Caco-2 (cell line): ENCODE data around the gene DNAH2. TPM values are rescaled to one million over a fixed set of nuclear protein-coding genes. Genes with fewer than 3 reads are reported as not detected.
A peak's percentile ranks its signal among the peaks of the same experiment; 100 is the strongest.

Experiments used
- BruUV-seq: library from RNA; stranded (reverse); fragments of 400-500 nt; replicated peaks from 2 replicates; lab custom pipeline; 2021; lab: Mats Ljungman, UMichigan
- CTCF ChIA-PET: fragments of 300-600 bp; sonication (Branson Sonifier 250); formaldehyde crosslinking; loops from one replicate; lab custom pipeline; 2022; ENCODE audit warnings: antibody characterized with exemption; lab: Charles Lee
- POLR2A ChIA-PET: fragments of 300-600 bp; sonication (Branson Sonifier 250); formaldehyde crosslinking; loops from one replicate; lab custom pipeline; 2022; ENCODE audit warnings: antibody characterized with exemption; lab: Charles Lee
- DNase-seq, 2 experiments: peaks; one replicate each; pipeline versions ENCODE4 v3.0.0 to v3.0.0-alpha.2; 2020 to 2022
- H3K27me3 ChIP-seq: replicated peaks from 2 replicates; pipeline ENCODE4 v1.6.0; 2011; ENCODE audit warnings: low read length; ENCODE audit not compliant: control insufficient read depth, insufficient read depth
- H3K36me3 ChIP-seq: 2 replicates; pipeline ENCODE4 v1.5.1; 2011; ENCODE audit warnings: low read length; ENCODE audit not compliant: control insufficient read depth, insufficient read depth
- H3K4me1 ChIP-seq: fragments of 250-450 bp; sonication (Bioruptor Pico); 2 replicates; pipeline ENCODE4 v1.5.1; 2020; ENCODE audit warnings: mild to moderate bottlenecking
- H3K4me3 ChIP-seq: 2 replicates; pipeline ENCODE4 v1.5.1; 2011; ENCODE audit warnings: low read depth, mild to moderate bottlenecking, control low read depth, low read length
- H3K9me3 ChIP-seq: fragments of 250-450 bp; sonication (Bioruptor Pico); 2 replicates; pipeline ENCODE4 v1.5.1; 2020; ENCODE audit warnings: mild to moderate bottlenecking, moderate library complexity
- H3K27ac Mint-ChIP-seq: one replicate; pipeline ENCODE4 v1.8.0; 2022; ENCODE audit warnings: mixed read lengths; ENCODE audit not compliant: unreplicated experiment
- H3K27me3 Mint-ChIP-seq: one replicate; pipeline ENCODE4 v1.8.0; 2022; ENCODE audit warnings: mixed read lengths; ENCODE audit not compliant: insufficient read depth, unreplicated experiment
- H3K36me3 Mint-ChIP-seq: one replicate; pipeline ENCODE4 v1.8.0; 2022; ENCODE audit warnings: mild to moderate bottlenecking, mixed read lengths; ENCODE audit not compliant: insufficient read depth, unreplicated experiment
- H3K4me1 Mint-ChIP-seq: one replicate; pipeline ENCODE4 v1.8.0; 2022; ENCODE audit warnings: low read depth, mixed read lengths; ENCODE audit not compliant: unreplicated experiment
- H3K4me3 Mint-ChIP-seq: one replicate; pipeline ENCODE4 v1.8.0; 2022; ENCODE audit warnings: mild to moderate bottlenecking, moderate library complexity, mixed read lengths; ENCODE audit not compliant: unreplicated experiment
- H3K9me3 Mint-ChIP-seq: one replicate; pipeline ENCODE4 v1.8.0; 2022; ENCODE audit warnings: mixed read lengths; ENCODE audit not compliant: unreplicated experiment
- intact Hi-C: fragments of 100-400 bp; cut with micrococcal nuclease; formaldehyde crosslinking; loops from one replicate; pipeline ENCODE4 v1.10.0; 2022; ENCODE audit not compliant: unreplicated experiment
- total RNA-seq: library from RNA; stranded (reverse); gene quantifications from 2 replicates; pipeline ENCODE4 v1.2.3, GENCODE V29; 2022
- TF ChIP-seq, protein P1 (sequence below), 2 experiments: fragments of 200-600 bp in 1 of 2; IDR thresholded peaks; 1 replicate in 1 of 2; 2 replicates in 1 of 2; pipeline versions ENCODE4 v1.5.1 to v1.8.0; 2011 to 2022; ENCODE audit warnings: antibody characterized with exemption in 1 of 2, control low read depth in 1 of 2, inconsistent platforms in 1 of 2, low read depth in 1 of 2, low read length in 1 of 2, mild to moderate bottlenecking in 1 of 2, moderate library complexity in 1 of 2; ENCODE audit not compliant: insufficient read depth in 1 of 2, severe bottlenecking in 1 of 2, unreplicated experiment in 1 of 2

The DNAH2 gene
- total RNA-seq, 1 experiment from 2014 or later, result 1.9 TPM

DNA sequence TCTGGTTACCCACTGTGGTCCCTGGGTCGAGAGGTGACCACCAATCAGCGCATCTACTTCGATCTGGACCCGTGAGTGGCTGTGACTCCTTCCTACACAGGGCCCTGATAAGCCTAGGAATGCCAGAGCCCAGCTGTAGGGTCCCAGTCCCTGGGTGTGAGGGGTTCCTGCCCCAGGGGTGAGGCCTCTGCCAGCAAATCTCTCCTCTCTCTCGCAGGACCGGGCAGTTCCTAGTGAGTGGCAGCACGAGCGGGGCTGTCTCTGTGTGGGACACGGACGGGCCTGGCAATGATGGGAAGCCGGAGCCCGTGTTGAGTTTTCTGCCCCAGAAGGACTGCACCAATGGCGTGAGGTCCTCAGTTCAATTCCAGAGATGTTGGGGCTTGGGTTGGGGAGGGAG lies 14.8 kb upstream of the DNAH2 start:
- Histone ChIP-seq H3K4me3 (no peak overlapping the region), H3K4me1 (no peaks in the 10 kb centered on the region), H3K9me3 (no peaks in the 10 kb centered on the region), H3K36me3 (no peaks in the 10 kb centered on the region), H3K27me3 (no peaks in the 10 kb centered on the region)
- Mint-ChIP-seq H3K27me3 (no peaks in the 10 kb centered on the region), H3K27ac (no peak overlapping the region), H3K36me3 (no peaks in the 10 kb centered on the region), H3K4me3 (no peak overlapping the region), H3K9me3 (no peaks in the 10 kb centered on the region), H3K4me1 (no peaks in the 10 kb centered on the region)
- BruUV-seq, result no TSS peak
- ChIA-PET CTCF (interaction anchor here (1.3 to 1.7 kb wide), 2 partner anchors 14 to 15 kb away, joined by 4 to 12 read pairs; partner anchors contain the start of genes TP53 and WRAP53), POLR2A (interaction anchor here (0.6 kb wide), 2 partner anchors 67 to 119 kb away, joined by 8 to 9 read pairs; partner anchors contain the start of gene MPDU1)
- intact Hi-C loops, result no loop called here
- TF ChIP-seq, protein P1, sequence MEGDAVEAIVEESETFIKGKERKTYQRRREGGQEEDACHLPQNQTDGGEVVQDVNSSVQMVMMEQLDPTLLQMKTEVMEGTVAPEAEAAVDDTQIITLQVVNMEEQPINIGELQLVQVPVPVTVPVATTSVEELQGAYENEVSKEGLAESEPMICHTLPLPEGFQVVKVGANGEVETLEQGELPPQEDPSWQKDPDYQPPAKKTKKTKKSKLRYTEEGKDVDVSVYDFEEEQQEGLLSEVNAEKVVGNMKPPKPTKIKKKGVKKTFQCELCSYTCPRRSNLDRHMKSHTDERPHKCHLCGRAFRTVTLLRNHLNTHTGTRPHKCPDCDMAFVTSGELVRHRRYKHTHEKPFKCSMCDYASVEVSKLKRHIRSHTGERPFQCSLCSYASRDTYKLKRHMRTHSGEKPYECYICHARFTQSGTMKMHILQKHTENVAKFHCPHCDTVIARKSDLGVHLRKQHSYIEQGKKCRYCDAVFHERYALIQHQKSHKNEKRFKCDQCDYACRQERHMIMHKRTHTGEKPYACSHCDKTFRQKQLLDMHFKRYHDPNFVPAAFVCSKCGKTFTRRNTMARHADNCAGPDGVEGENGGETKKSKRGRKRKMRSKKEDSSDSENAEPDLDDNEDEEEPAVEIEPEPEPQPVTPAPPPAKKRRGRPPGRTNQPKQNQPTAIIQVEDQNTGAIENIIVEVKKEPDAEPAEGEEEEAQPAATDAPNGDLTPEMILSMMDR (IDR thresholded peaks at IDR 0.05; ENCODE audit: insufficient read depth in 1 of 2, low read depth in 1 of 2, low read length in 1 of 2, severe bottlenecking in 1 of 2, unreplicated experiment in 1 of 2), result no peak
- no peak for DNase-seq

DNA sequence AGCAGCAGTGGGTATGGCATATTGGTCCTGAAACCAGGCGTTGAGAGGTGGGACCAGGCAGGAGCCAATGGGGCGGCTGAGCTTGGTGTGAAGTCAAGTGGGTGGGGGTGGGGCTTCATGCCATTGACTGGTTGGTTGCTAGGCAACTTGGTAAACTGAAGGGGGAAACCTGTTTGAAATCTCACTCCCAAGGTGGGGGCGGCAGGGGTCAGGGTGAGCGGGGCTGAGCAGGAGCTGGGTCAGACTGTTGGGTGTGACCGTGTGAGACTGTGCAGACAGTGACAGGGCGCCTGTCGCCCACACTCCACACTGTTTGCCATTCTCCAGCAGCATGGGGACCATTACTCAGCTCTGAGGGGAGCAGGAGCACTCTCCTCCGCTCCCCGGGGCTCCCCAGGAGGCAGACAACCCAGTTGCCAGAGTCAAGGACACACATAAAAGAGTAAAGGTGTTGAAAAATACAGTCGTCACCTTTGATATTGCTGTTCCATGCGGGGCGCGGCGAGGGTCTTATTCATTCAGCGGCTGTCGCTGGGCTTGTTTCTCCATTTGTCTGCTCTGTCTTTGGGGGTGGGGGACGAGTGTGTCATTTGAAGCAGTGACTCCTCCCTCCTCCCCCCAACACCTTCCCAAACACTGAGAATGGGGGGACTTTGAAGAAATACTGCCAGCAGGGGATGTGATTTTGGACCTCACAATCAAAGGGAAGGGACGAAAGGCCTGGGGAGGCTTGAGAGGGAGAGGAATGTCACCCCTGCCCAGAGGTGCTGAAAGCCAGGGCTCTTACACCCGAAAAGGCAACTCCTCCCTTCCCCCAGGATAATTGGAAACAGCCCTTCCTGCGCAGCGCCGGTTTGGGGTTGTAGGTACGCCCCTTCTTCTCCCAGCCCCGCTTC lies 13.7 kb upstream of the DNAH2 start:
- ChIA-PET POLR2A (interaction anchor here (0.6 kb wide), 2 partner anchors 66 to 120 kb away, joined by 8 to 9 read pairs; partner anchors contain the start of gene MPDU1), CTCF (interaction anchor here (0.6 to 1.7 kb wide), 4 partner anchors 16 to 285 kb away, joined by 3 to 12 read pairs (median 7); partner anchors contain the start of genes TP53 and WRAP53)
- Mint-ChIP-seq H3K4me1 (no peaks in the 10 kb centered on the region), H3K9me3 (no peaks in the 10 kb centered on the region), H3K27ac (peak overlapping the region; percentile 84), H3K27me3 (no peaks in the 10 kb centered on the region), H3K4me3 (peak overlapping the region; percentile 73), H3K36me3 (no peaks in the 10 kb centered on the region)
- intact Hi-C loops, result no loop called here
- Histone ChIP-seq H3K4me3 (no peak overlapping the region), H3K4me1 (no peaks in the 10 kb centered on the region), H3K36me3 (no peaks in the 10 kb centered on the region), H3K27me3 (no peaks in the 10 kb centered on the region), H3K9me3 (no peaks in the 10 kb centered on the region)
- peak; percentile 44 to 59 for DNase-seq
- TF ChIP-seq, protein P1 (IDR thresholded peaks at IDR 0.05; ENCODE audit: insufficient read depth in 1 of 2, low read depth in 1 of 2, low read length in 1 of 2, severe bottlenecking in 1 of 2, unreplicated experiment in 1 of 2), result no peak
- BruUV-seq, result no TSS peak

DNA sequence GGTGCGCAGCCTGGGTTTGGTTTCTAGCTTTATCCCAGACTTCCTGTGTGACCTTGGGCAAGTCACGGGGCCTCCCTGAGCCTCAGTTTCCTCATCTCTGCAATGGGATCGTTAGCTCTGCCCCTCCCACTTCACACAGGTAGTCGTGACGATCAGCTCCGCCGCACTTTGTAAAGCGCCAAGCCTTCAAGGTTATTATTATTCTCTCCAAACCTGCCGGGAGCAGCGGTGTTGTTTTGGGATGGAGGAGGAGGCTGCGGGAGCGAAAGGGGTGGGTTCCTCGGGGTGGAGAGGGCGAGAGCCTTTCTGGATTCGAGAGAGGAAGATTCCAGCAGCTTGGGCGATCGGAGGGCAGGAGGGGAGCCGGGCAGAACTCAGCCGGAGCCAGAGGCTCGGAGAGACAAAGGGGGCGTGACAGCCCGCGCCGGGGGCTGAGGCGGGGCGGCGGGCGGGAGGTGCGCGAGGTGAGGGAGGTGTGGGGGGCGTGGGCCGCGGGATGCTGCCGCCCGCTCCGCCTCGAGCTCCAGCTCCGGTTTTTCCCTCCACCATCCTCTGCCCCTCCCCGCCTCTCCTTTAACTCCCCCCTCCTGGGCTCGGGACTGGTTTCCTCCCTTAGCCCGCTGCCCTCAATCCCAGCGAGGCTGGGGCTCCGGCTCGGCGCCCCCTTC lies 12.8 kb upstream of the DNAH2 start, which contains the start of gene EFNB3:
EFNB3 (plus strand) TSS at position 602 of the 668 bp plus-strand sequence. CDS start 397 bp downstream, outside the sequence.
- Histone ChIP-seq H3K4me1 (no peaks in the 10 kb centered on the region), H3K27me3 (no peaks in the 10 kb centered on the region), H3K4me3 (peak within 1 kb of the TSS; percentile 50), H3K9me3 (no peaks in the 10 kb centered on the region), H3K36me3 (no peaks in the 10 kb centered on the region)
- no peaks in the 10 kb centered on the region for H3K36me3 Mint-ChIP-seq
- POLR2A ChIA-PET, result interaction anchor here (0.6 to 1.0 kb wide), 2 partner anchors 17 to 53 kb away, joined by 3 to 4 read pairs; partner anchors contain the start of gene TP53
- peak within 1 kb of the TSS; percentile 73 for H3K4me3 Mint-ChIP-seq
- TF ChIP-seq, protein P1 (IDR thresholded peaks at IDR 0.05; ENCODE audit: insufficient read depth in 1 of 2, low read depth in 1 of 2, low read length in 1 of 2, severe bottlenecking in 1 of 2, unreplicated experiment in 1 of 2), result no peak
- no peaks in the 10 kb centered on the region for H3K27me3 Mint-ChIP-seq
- BruUV-seq, result no TSS peak
- H3K9me3 Mint-ChIP-seq, result no peaks in the 10 kb centered on the region
- DNase-seq, result peak in 1 of 2 experiments; percentile 60
- CTCF ChIA-PET, result interaction anchor here (3.3 kb wide), 1 partner anchor 12 kb away, joined by 24 read pairs; the partner anchor contains the start of gene DNAH2
- intact Hi-C loops, result no loop called here
- no peaks in the 10 kb centered on the region for H3K4me1 Mint-ChIP-seq
- no peak within 1 kb of the TSS for H3K27ac Mint-ChIP-seq
